HG03095 (cell line): Measurements from ENCODE around the gene ZBTB17.
"Not testable (repeated sequence)": the region's sequence is repeated elsewhere in the genome, so short reads cannot be mapped to it uniquely, and the experiment has no call there.

Experiments
- ATAC-seq: cut with Tn5 transposase; IDR thresholded peaks from one replicate; pipeline ENCODE4 v1.9.1; 2021; ENCODE audit warnings: moderate library complexity; ENCODE audit not compliant: unreplicated experiment

Gene ZBTB17

DNA sequence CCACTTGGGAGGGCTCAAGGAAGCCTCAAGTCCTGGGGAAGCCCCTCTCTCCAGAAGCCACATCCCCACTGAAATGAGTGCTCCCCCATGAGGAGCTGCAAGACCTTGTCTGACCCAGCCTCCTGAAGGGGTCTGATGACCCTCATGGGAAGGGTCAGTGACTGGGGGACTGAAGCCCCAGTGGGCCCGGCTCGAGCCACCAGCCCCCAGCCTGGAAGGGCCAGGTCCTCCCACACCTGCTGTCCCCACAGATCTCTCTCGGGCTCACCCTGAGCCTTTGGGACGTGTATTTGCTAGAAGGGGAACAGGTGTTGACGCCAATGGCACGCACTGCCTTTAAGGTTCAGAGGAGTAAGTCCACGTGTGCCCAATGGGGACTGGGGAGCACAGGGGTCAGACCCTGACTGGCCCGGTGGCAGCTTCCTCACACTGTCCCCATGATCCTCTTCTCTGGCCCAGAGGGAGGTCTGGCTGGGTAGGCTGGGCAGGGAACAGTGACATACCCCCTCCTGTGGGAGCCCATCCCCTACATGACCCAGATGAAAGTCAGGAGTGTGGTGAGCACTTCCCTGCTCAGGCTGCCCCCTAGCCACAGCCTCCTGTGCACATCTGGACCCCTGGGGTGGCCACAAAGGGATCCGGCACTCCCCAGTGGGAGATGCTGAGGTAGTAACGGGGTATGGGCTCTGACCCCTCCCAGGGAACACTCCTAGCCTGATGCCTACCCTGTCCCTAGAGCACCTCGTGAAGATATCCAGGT lies 15.7 kb upstream of the ZBTB17 start:
- no peak for ATAC-seq

DNA sequence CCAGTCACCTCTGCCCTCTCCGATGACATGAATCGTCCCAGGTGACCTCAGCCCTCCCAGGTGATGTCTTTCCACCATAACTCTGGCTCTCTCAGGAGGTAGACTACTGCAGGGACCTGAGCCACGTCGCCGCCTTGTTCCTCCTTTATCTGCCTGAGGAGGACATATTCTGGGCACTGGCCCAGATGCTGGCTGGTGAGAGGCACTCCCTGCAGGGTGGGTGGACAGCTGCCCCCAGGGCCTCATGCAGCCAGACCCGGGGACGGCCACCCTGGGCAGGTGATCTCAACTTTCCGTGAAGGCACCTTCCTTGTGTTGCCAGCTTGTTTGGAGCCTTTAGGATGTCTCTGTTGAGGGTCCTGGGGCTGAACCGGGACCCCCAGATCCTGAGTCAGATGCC lies 13.9 kb upstream of the ZBTB17 start:
- ATAC-seq: no peak

DNA sequence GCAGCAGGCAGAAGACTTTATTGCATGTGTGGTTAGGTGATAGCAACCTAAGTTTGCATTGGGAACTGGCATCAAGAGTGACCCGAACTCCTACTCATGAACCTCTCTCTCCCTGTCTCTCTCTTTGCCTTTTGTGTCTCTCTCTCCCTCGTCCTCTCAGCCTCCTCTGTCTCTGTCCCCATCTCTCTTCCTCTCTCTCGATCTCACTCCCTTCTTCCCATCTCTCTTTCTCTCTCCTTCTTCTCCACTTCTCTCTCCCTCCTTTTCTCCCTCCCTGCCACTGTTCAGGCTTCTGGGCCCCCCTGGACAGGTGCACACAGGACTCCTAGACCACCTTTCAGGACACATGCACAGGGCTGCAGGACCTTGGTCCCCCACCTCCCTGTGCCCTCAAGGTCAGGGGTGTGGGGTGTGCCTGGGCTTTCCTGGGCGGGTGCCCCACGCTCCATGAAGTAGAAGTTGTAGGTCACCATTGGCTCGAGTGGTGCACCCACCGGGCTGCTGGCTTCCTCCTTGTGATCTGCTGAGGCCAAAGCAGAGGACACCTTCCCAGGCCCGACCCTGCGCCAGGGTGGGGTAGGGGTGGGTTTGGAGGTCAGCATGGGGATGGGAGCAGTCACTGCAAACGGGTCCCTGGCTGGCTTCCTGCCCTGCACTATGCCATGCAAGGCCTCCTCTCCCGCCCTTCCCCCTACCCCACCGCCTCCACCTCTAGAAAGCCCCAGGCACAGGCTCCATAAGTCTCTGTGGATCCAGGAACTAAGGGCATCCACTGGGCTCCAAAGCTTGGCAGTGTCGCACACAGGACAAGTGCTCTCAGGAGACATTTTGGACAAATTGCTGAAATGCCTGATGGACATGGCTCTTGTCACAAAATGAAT lies 13.2 kb upstream of the ZBTB17 start:
- ATAC-seq: no peak

DNA sequence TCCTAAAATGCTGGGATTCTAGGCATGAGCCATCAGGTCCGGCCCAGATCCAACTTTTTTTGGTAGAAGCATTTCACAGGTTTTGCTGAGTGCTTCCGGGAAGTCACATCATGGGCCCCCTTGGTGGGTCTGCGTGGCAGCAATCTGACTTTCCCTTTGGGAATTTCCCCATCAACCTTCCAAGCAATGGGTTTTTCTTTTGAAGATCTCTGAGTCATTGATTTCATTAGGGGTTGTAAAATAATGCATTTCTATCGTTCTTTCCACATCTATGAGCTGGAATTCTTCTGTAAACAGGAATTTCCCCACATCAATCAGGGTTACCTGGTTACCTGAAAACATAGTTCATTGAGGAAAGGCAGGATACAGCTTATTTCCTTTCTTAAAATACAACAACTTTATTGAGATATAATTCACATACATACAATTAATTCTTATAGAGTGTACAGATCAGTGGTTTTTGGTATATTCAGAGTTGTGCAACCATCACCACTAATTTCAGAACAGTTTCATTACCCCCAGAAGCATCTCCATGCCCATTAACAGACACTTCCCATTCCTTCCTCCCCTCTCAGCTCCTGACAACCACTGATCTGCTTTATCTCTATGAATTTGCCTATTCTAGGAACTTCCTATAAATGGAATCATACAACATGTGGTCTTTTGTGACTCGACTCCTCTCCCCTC lies 9.9 kb upstream of the ZBTB17 start:
- no peak for ATAC-seq

DNA sequence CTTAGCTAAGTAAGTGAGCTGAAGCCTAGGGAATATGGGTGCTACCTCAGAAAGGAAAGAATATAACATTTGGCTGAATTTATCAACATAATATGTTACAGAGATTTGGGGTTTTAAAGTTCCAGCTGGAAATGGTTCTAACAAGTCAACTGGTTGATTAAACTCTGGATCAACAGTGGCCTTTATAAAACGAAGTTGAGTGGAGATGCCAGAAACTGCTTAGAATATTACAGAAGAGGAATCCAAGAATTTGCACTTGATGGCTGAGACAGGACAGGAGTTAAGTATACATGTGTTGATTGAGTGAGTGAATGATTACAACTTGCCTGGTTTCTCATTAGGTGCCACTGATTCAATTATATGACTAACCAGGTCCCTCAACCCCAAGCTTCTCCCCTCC lies 7.4 kb upstream of the ZBTB17 start:
- no peak for ATAC-seq

DNA sequence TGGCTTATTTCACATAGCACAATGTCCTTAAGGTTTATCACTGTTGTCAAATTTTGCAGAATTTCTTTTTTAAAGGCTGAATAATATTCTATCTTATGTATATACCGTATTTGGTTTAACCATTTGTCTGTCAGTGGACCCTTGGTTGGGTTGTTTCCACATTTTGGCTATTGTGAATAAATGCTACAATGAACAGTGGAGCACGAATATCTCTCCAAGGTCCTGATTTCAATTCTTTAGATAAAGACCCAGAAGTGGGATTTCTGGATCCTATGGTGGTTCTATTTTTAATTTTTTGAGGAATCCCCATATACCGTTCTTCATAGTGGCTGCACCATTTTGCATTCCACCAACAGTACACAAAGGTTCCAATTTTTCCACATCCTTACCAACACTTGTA lies 5.8 kb upstream of the ZBTB17 start:
- ATAC-seq: no peak

DNA sequence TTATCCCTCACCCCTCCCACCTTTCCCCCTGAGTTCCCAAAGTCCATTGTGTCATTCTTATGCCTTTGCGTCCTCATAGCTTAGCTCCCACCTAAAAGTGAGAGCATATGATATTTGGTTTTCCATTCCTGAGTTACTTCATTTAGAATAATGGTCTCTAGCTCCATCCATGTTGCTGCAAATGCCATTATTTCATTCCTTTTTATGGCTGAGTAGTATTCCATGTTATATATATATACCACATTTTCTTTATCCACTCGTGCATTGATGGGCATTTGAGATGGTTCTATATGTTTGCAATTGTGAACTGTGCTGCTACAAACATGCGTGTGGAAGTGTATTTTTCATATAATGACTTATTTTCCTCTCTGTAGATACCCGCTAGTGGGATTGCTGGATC lies 2.0 kb upstream of the ZBTB17 start:
- not testable (repeated sequence) for ATAC-seq

DNA sequence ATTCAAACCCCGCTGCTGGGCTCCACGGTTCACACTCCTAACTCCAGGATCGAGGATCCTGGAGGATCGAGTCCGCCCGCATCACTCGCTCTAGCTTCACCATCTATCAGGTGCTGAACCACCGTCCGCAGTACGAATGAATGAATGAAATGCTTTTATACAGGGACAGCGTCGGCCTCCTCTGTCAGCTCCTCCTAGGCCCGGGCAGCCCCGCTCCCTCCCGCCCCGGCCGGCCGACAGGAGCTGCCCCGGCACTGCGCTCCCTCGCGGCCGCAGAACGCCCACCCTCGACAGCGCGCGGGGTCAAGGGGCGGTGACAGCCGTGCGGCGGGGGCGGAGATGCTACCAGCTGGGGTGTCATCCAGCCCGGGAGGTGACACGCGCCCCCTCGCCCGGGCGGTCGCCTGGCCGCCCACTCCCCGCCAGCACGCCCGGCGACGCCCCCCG lies 520 bp downstream of the ZBTB17 start:
- ATAC-seq: peak; percentile 42

DNA sequence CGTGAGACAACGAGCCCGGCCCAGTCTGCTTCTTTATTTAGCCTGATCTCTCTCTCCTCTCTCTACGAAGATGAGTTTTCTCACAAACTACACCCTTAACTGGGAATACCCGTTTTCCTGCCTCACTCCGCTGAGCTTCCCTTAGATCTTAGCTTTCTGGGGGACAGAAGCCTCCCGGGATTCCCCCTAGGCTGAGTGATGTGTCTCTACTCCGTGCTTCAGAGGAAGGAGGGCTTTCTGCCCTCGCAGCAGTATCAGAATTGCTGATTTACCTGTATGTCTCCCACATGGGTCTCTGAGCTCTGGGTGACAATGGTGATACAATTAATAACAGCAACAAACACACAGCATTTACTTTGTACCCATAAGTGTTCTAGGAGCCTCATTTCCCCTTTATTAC lies 1.0 kb downstream of the ZBTB17 start:
- peak; percentile 42 for ATAC-seq

DNA sequence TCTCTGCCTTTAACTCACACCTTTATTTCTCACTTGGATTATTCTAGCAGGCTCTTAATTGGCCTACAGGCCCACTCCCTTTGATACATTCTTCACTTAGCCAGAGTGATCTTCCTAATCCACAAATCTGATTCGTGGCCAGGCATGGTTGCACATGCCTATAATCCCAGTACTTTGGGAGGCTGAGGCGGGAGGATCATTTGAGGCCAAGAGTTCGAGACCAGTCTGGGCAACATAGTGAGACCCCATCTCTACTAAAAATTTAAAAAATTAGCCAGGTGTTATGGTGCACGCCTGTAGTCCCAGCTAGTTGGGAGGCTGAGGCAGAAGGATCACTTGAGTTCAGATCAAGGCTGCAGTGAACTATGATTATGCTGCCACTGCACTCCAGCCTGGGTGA lies 2.1 kb downstream of the ZBTB17 start:
- ATAC-seq: no peak

DNA sequence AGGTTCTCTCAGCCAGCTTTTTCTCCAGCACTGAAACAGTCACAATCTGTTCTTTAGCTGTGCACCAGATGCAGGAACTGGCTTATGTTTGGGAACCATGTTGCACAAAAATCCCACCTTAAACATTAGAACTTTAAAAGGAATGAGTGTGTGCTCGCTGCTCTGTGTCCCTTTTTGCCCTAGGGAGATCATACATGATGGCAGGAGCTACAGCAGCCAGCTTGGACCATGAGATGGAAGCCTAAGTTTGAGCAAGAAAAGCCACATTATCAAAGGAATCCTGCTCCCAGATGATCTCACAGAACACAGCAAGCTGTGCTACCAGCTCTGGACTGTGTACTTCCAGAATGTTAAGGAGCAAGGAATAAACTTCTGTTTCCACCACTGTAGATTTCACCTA lies 3.5 kb downstream of the ZBTB17 start:
- ATAC-seq: no peak

DNA sequence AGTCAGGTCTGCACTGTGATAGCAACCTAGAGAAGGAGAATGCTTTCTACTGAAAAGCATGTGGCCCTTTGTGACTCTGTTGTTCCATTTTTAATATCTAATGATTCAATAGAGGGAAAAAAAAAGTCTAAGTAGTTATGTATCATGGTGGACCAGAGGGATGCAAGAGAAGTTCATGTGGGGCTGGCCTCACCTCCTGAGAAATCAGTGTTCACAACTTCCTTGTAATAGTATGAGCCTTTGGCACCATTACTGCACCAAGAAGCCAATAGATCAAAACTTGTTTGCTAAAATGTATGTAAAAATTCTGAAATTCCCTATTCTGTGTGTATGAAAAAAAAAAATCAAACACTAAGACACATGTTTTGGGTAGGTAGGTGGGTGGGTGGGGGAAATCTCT lies 5.0 kb downstream of the ZBTB17 start:
- ATAC-seq: no peak

DNA sequence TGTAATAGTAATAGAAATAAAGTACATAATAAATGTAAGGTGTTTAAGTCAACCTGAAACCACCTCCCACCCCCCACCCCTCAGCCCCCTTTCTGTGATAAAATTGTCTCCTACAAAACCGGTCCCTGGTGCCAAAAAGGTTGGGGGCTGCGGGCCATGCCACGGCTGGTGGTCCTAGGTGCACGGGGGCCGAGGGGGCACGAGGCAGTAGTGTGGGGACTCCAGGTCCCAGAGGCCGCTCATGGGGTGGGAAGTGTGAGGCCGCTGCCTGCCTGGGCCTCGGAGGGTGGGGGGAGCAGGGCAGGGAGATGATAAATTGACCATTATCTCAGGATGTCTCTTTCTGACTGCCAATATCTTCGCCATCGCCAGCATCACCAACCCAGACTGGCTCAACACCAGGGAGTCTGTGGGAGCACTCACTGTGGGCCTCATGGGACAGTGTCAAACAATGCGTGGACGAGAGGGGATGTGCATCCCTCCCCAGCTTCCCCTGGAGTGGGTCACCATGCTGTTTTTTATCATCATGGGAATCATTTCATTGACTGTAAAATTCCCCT lies 6.5 kb downstream of the ZBTB17 start:
- no peak for ATAC-seq

DNA sequence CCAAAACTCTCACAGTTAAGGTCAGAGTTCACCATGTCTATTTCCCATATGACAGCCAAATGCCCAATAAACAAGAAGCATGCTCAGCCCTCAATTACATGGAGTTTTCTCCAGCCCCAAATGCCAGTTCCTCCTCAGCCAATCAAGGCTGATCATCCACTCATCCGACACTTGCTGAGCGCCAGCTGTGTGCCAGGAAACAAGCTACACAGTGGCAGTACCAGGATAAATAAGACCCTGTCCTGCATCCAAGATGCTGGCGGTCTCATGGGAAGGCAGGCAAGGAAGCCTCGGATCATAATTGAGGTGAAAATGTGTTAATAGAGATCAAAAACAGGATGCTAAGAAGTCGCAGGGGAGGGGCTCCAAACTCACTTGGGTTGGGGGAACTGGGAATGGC lies 7.7 kb downstream of the ZBTB17 start:
- no peak for ATAC-seq

DNA sequence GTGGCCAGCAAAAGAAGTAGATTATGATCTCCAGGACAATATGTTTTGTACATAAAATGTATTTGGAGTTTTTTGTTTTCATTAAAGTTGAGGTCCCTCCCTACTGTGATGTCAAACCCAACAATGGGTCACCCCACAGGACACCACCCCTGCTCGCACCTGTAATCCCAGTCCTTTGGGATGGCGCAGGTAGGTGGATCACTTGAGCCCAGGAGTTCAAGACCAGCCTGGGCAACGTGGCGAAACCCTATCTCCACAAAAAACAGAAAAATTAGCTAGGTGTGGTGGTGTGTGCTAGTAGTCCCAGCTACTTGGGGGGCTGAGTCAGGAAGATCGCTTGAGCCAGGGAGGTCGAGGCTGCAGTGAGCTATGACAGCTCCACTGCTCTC lies 9.0 kb downstream of the ZBTB17 start:
- ATAC-seq: no peak

DNA sequence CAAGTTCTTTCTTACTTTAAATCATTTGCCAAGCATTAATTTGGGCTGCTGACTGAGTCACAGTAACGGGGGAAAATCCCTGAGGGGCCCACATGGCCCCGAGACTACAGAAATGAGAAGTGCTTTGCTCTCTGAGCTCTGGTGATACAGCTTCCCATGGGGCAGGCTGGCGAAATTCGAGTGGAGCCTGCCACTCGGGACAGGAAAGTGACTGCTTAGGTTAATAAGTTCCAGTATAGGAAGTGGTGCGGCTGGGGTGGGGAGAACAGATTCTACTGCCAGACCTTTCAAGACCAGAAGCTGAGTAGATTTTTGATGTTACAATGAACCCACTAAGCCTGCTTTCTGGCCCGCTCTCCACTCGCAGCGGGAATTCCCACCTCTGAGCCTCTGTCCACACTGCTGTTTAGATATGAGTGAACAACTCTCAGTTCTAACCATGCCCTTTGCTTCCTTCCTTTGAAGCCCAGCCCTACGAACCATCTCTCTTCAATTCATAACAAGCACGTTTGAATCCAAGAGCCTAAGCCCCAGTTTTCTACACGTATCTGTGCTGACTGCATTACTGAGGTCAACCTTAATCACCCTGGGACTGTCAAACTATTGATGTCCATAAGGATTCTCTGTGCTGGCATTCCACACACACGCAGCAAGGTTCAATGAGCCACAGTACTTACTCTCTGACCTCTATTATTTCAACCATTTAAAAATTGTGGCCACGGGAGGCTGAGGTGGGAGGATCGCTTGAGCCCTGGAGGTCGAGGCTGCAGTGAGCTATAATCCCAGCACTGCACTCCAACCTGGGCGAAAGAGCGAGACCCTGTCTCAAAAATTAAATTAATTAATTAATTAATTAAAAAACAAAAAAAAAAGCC lies 9.6 kb downstream of the ZBTB17 start:
- peak; percentile 70 for ATAC-seq

DNA sequence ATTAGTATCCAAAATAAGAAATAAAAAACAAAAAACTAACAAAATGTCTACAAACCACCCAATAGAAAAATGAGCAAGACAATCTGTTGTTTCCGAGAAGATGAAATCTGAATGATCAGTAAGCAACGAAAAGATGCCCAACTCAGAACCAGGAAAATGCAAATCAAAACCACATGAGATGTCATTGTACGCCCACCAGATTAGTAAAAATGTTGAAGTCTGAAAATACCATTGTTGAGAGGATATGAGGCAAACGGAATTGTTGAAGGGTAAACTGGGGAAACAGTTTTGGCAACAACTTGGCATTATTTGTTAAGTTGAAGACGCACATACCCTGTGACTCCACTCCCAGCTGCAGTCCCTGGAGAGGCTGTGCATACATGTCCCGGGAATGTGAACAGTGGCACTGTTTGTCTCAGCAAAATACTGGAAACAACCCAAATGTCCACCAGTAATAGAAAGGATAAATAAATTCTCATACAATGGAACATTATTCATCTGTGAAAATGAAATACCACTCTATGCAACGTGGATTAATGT lies 10.6 kb downstream of the ZBTB17 start:
- ATAC-seq: no peak

DNA sequence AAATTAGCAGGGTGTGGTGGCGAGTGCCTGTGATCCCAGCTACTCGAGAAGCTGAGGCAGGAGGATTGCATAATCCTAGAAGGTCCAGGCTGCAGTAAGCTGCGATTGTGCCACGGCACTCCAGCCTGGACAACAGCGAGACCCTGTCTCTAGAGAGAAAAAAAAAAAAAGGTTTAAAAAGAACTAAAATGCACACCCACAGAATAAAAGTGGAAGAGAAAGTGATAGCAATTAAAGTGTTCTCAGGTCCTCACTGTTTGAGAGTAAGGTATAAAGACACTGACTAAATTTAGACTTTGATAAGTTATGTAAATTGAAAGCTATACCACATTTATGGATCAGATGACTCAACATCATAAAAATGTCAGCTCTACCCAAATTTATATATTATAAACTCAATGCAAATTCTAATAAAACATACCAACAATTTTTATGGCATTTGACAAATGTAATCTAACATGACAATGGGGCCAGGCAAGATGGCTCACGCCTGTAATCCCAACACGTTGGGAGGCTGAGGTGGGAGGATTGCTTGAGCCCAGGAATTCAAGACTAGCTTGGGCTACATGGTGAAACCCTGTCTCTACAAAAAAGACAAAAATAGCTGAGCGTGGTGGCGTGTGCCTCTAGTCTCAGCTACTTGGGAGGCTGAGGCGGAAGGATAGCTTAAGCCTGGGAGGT lies 11.8 kb downstream of the ZBTB17 start:
- ATAC-seq: no peak

DNA sequence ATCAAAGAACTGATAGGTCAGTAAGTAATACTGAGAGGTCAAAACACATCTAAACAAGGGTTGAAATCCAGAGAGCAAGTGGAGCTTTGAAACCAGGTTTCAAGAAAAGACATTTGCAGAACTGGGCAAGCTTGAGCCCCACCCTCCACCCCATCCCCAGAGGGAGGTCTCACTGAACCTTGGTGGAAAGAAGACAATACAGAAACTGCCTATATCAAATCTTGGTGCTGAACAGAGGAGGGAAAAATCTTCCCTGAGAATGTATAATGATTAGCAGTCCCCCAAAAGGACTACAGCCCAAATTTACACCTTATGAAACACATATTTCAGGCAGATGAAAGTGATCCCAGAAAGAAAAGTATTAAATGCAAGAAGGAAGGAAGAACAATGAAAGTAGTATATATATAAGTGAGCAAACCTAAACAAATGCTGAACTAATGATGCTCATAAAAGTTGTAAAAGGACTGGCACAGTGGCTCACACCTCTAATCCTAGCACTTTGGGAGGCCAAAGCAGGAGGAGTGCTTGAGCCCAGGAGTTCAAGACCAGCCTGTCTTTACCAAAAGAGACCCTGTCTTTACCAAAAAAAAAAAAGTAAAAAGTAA lies 12.4 kb downstream of the ZBTB17 start:
- ATAC-seq: no peak
